Embryonic facial prominence (tissue), 1 donor: ENCODE data around the gene SERF1A.
"Not testable (repeated sequence)": the region's sequence is repeated elsewhere in the genome, so short reads cannot be mapped to it uniquely, and the experiment has no call there.

Experiments used
- DNase-seq: peaks from one replicate; pipeline ENCODE4 v3.0.0-alpha.2; 2016; ENCODE audit errors: extremely low spot score

Gene SERF1A

DNA sequence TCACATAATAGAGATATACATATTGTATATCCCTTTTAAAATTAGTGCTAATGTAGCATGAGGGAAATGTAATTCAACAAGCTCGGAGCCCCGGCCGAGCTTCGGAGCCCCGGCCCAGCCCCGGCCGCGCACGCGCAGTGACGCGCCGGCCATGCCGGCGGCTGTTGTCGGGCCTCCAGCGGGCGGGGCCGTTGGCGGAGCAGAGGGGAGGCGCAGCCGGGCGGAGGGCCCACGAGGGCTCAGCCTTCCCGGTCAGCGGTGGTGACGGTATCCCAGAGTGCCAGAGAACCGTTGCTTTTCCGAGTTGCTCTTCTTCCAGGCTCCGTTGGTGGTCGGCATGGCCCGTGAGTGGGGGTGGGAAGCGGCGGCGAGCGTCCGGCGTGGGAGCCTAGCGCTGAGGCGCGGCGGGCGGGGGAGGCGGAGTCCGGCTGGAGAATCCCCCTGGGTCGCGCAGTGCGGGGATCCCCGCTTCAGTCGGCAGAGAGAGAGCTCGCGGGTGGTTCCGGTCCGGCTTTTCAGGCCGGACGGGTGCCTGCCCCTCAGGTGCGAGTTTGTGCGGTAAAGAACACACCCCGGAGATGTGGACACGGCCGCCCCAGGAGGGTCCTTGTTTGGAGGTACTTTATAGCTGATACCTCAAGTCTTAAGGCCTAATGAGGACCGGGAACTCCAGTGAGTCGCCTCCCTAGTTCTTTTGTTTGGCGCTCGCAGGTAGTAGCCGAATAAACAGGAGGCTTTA is at the start of gene SERF1A:
TSS of gene SERF1A (plus strand) at position 137 of the 739 bp plus-strand sequence. CDS start at position 338, 201 bp downstream.
- DNase-seq, result not testable (repeated sequence)

DNA sequence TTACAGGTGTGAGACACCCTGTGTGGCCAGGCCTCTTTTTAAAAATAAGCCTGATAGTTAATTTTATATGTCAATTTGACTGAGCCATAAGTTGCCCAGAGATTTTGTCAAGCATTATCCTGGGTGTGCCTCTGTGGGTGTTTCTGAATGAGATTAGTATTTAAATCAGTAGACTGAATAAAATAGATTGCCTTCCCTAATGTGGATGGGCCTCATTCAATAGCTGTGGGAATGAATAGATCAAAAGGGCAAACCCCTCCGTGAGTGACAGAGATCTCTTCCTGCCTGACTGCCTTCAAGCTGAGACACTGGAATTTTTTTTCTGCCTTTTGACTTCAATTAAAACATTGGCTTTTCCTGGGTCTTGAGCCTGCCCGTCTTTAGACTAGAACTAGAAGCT is 33.7 kb upstream of the SERF1A start:
- not testable (repeated sequence) for DNase-seq

DNA sequence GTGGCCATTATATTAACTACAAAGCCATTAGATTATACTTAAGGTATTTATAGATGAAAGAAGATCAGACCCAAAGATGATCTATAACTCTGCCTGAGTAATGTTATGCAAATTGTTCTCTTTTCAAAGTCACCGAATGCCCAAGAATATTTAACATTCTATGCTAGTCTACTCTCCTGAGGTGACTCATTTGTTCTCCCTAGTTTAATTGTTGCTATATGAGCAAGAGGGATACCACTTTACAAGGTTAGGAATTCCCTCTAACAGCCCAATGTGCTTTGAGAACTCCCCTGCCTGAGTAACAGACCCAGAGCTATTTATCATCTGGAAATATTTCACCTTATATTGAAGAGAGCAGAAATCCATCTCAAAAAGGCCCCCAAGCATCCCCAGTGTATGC is 29.8 kb upstream of the SERF1A start:
- DNase-seq, result not testable (repeated sequence)

DNA sequence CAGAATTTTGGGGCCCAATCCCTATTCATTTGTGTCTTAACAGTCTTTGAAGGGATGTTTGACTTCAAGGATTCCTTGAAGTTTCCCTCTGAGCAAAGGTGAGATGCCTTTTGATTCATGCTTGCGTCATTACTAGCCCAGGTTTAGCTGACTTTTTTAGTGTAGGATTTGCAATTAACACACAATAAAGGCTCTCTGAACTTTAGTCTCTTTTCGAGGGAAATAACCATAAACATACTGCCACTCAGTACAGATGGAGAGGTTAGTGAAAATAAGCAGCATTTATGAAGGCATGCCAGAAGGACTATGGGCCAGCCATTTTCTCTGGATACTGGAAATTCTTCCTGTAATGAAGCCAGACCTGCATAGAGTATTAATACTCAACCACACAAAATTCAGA is 4.4 kb upstream of the SERF1A start:
- not testable (repeated sequence) for DNase-seq

DNA sequence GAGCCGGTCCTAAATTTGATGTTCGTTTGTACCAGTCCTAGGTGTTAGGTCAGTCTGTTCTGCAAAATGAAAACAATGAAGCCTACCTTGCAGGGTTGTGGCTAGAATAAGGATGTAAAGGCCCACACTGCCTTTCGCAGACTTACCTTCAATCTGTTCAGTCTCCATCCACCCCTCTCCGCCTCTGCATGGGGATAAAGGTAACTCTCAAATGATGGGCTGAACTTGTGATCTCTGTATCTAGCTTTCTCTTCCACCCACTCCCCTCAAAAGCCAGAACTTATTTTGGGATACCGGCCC is 753 bp downstream of the SERF1A start:
- DNase-seq, result not testable (repeated sequence)

DNA sequence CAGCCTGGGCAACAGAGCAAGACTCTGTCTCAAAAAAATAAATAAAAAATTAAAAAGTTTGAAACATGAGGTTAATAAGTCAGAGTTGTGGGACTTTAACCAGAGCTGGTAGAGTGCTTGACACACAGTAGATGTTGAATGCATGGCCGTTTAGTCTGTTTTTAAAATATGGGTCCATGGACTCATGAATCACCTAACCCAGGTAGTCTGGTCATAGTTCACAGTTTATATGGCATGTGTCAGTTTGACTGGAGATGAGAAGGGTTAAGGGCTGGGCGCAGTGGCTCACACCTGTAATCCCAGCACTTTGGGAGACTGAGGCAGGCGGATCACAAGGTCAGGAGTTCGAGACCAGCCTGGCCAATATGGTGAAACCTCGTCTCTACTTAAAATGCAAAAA is 6.2 kb downstream of the SERF1A start:
- not testable (repeated sequence) for DNase-seq

DNA sequence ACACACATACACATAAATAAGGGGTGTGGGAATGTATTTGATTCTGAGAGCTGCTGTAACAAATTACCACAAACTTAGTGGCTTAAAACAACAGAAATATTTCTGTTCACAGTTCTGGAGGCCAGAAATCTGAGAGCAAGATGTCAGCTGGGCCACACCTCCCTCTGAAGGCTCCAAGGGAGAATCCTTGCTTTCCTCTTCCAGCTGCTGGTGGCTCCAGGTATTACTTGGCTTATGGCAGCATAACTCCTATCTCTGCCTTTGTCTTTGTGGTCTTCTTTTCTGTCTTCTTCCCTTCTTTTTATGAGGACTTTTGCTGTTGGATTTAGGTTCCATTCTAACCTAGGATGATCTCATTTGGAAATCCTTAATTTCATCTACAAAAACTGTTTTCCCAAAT is 16.4 kb downstream of the SERF1A start:
- not testable (repeated sequence) for DNase-seq

DNA sequence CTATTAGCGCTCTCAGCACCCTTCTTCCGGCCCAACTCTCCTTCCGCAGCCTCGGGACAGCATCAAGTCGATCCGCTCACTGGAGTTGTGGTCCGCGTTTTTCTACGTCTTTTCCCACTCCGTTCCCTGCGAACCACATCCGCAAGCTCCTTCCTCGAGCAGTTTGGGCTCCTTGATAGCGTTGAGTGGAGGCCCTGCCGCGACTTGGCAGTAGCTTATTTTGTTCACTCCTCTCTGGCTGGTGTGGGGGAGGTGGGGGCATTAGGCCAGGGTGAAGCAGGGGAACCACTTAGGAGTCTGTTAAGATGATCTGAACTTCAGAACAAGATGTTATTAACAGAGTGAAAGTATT is 24.7 kb downstream of the SERF1A start:
- not testable (repeated sequence) for DNase-seq

DNA sequence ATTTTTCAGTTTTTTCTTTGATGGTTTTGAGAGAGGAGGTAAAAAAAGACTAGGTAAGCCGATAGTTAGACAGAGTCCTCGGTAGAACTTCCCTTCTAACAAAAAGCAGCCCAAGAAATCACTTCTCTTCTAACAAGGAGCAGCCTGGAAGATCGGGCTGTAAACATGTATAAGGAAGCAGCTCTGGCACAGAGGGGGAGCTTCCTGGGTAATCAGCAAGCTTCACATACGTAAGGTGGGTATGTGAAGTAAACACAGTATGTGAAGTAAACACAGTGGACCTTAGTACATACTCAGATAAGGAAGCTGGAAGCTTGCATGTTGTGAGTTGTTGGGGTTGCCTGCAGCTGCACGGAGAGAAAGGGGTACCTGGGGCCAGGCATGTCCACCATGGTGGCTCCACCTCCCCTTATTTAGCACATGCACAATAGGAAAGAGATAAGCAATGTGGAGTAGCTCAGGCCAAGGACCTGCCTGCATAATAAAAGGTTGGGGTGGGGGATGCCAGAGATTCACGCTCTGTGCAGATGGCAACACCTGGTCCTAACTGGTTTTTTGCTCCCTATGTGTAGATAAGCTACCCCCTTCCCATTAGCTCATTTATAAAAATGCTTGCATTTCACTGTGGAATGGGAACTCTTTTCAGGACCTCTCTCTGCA is 31.4 kb downstream of the SERF1A start:
- not testable (repeated sequence) for DNase-seq

DNA sequence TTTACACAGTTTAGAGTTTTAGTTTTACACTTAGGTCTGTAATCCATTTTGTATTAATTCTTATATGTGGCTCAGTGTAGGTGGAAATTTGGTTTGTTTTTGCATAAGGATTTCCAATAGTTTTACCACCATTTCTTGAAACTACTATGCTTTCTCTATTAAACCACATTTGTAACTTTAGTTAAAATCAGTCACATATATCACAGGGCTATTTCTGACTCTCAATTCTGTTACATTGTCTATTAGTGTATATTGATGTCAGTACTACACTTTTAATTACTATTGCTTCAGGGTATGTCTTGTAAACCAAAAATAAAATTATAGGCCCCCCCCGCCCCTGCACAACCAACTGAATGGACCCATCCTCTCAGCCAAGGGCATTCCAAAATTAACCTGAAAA is 32.1 kb downstream of the SERF1A start:
- not testable (repeated sequence) for DNase-seq

DNA sequence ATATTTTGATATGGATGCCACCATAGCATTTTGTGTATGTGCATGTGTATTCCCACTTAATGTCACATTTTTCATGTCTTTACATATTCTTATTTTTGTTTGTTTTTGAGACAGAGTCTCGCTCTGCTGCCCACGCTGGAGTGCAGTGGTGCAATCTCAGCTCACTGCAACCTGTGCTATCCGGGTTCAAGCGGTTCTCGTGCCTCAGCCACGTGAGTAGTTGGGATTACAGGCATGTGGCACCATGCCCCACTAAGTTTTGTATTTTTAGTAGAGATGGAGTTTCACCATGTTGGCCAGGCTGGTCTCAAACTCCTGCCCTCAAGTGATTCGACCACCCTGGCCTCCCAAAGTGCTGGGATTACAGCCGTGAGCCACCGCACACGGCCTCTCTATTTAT is 52.6 kb downstream of the SERF1A start:
- not testable (repeated sequence) for DNase-seq
